ENCODE measurements around the gene AGPAT4.
"Not testable (repeated sequence)": the region's sequence is repeated elsewhere in the genome, so short reads cannot be mapped to it uniquely, and the experiment has no call there.

Gene AGPAT4, protein sequence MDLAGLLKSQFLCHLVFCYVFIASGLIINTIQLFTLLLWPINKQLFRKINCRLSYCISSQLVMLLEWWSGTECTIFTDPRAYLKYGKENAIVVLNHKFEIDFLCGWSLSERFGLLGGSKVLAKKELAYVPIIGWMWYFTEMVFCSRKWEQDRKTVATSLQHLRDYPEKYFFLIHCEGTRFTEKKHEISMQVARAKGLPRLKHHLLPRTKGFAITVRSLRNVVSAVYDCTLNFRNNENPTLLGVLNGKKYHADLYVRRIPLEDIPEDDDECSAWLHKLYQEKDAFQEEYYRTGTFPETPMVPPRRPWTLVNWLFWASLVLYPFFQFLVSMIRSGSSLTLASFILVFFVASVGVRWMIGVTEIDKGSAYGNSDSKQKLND

DNA sequence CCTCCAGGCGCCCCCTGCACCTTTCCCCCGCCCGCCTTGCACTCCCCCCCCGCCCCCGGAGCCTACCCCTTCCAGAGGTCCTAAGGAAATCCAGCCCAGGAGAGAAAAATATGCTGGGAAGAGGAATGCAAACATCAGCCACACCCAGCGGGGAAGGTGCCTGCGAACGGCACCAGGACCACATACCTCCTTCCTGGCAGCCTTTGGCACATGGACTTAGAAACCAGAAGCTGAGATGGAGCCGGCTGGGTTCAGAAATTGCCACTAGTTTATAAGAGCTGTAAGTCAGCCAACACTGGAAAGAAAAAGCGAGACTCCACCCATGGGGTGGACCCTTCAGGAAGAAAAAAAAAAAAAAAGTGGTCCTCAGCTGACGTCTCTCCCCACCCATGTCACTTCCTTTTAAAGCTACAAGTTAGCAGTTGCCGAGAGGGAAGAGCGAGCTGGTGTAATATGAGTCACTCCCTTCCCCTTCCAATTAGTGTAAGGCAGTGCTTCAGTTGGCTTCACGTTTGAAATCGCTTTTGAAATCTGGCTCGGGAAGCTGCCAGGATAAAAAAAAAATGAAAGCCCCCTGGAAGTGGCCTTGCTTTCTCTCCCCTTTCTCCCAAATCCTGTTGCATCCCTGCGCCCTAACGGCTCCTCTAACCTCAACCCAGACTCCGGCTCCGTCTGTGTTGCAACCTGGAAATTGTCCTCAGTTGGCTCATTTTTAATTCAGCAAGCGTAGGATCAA lies at the start of gene AGPAT4:
Gene AGPAT4, minus strand, starts transcription at position 310 of the 736 bp plus-strand sequence. CDS start 41,848 bp downstream, outside the sequence.
- DNase-seq: peak; percentile 93

DNA sequence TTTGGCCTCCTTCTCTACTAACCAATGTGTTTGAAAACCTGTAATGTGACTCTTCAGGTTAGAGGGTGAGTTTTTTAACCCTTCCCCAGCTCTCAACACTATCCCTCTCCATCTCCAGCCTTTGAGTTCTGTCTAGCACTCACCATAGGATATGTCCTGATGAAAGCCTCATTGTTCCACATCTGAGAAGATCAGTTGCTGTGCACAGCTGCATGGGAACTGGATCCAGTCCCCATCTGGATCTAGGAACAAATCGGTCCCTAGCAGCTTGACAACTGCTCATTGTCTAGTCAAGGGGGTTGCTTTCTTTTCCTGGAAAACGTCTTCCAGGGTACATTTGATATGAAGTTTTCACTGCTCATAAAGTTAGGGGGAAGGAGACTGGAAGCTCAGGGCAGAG lies 45.4 kb upstream of the AGPAT4 start:
- DNase-seq: peak; percentile 4

DNA sequence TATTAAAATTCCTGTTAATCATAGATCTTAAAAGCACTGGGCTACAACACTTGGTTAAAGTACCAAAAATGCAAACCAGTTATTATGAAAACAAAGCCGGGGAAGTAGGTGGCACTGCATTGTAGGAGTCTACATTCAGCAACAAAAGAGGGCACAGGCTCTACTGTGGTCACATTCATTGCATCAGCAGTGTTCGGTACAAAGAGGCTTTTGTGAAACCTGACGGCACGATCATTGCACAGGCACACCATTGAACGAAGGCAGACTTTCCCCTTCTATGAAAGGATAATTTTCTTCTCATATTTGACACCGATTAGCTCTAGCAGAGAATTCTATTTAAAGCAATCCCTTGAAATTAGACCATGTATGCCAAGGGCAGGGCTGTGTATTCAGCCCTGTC lies 44.6 kb upstream of the AGPAT4 start:
- peak; percentile 34 for DNase-seq

DNA sequence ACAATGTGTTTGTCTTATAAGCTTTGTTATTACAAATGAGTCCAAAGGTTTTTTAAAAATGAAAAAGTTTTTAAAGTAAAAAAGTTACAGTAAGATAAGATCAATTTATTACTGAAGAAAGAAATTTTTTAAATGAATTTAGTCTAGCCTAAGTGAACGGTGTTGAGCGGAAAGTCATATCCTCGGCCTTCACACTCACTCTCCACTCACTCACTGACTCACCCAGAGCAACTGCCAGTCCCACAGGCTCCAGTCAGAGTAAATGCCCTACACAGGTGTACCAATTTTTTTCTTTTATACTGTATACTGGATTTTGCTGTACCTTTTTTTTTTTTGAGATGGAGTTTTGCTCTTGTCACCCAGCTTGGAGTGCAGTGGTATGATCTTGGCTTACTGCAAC lies 42.7 kb upstream of the AGPAT4 start:
- DNase-seq: no peak

DNA sequence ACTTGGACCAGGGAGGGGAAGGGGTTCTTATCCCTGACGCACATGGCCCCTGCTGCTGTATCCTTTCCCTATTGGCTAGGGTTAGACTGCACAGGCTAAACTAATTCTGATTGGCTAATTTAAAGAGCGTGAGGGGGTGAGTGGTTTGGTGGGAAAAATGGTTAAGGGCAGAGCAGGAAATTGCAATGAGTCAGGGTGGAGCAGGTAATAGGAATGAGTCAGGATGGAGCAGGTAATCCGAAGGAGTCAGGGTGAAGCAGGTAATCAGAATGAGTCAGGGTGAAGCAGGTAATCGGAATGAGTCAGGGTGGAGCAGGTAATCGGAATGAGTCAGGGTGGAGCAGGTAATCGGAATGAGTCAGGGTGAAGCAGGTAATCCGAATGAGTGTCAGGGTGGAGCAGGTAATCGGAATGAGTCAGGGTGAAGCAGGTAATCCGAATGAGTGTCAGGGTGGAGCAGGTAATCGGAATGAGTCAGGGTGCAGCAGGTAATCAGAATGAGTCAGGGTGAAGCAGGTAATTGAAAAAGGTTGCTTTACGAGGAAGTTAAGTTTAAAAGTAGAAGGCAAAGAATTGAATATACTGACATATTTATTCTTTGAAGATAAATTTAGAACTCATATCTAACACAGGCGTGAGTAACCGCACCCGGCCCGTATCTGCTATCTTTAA lies 41.5 kb upstream of the AGPAT4 start:
- not testable (repeated sequence) for DNase-seq

DNA sequence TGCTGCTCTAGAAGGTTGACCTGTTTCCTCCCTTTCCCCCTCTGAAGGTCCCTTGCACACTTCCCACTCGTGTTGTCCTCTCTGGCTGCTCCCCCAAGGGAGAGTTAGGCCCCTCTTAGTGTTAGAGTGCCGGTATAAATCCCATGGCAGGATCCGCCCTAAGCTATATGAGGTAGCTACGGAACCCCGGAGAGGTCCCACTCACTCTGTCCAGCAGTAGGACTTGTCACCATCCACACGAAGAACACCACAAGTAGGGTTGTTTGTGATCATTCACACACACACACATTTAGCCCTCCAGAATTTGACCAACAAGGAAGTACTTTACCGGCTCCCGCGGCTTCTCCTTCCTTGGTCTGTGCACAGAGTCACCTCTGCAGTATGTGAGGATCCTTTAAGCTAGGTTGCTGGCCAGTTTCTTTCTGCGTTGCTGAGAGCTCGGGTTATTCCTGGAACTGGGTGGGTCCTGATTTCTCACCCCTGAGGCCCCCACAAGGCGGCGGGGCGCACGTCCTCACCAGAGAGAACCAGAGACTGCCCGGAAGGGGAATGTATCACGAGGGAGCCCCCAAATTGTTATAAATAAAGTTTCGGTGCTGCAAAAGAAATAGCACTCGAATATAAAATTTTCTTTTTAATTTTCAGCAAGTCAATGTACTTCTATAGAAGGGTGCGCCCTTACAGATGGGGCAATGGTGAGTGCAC lies 40.8 kb upstream of the AGPAT4 start:
- DNase-seq: not testable (repeated sequence)

DNA sequence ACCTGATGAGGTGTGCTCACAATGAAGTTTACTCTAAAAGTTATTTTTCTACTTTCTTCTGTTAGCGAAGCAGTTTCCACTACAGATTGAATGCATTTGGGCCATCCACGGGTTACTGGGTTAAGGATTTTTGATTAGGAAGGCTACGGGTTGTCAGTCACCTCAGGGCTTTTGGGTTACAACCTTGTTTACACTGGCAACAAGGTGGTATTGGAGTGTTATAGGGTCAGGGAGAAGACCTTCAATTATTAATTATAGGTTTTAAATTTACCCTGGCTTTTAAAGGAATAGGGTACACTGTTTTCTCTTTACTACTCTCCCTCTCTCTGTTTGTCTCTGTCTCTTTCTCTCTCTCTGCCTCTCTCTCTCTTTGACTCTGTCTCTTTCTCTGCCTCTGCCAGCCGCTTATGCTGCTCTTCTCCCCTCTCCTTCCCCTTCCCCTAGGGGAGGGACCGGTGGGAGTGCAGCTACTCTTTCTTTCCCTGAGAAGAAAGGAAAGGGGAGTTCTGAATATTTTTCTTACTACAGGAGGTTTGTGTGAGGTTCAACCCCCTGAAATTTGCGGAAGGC lies 40.2 kb upstream of the AGPAT4 start:
- DNase-seq: no peak

DNA sequence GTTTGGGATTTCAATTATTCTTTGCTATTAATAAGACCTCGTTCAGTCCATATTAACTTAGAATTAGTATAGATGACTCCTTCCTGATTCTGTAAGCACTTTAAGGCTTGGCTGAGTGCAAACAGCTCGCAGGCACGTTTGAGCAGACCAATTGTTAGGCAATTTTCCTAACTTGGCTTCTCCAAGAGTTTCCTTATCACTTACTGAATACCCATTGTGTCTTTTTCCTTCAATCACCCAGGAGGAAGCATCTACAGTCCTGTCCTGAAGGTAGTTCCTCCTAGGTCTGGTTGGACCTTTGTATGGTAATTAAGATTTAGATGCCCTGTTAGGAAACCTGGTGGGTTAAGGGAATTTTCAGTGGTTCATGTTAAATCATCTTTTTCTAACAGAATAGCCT lies 39.6 kb upstream of the AGPAT4 start:
- DNase-seq: not testable (repeated sequence)

DNA sequence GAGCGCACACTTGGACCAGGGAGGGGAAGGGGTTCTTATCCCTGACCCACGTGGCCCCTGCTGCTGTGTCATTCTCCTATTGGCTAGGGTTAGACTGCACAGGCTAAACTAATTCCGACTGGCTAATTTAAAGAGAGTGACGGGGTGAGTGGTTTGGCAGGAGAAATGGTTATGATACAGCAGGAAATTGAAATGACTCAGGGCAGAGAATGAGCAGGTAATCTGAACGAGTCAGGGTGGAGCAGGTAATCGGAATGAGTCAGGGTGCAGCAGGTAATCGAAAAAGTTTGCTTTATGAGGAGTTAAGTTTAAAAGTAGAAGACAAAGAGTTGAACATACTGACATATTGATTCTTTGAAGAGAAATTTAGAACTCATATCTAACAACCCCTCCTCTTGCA lies 35.9 kb upstream of the AGPAT4 start:
- not testable (repeated sequence) for DNase-seq

DNA sequence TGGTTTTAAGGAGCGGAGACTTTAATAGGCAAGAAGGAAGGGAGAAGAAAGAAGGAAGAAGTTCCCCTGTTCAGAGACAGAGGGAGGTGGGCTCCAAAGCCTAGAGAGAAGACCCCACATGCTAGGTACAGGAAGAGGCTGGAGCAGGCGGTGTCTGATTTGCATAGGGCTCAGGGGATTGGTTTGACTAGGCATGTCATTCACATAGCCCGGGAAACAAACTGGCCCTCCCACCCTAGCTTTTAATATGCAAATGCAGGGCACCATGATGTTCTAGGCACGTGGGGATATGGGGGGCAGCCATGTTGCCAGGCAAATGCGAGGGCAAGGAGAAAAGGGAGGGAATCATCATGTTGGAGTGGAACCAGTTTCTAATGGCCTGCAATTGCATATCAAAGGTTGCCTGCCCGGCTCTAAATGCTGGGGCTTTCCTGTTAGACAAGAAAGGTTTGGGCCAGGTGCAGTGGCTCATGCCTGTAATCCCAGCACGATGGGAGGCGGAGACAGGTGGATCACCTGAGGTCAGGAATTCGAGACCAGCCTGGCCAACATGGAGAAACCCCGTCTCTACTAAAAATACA lies 34.3 kb upstream of the AGPAT4 start:
- DNase-seq: no peak

DNA sequence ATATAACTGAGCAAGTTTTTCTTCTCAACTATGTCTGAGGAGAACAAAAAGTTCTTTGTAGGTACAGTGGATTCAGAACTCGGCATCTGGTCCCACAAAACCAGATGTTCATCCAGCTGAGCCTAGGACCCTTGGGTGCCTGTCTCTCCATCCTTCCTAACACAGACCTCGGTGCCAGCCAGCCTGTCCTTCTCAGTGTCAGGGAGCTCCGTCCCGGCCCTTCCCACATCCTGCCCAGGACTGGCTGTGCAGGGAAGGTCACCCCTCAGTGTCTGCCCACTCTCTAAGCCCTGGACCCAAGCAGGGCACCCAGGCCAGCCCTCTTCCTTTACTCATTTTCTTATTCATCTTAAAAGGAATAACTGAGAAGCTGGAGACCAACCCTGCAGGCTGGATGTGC lies 32.0 kb upstream of the AGPAT4 start:
- no peak for DNase-seq

DNA sequence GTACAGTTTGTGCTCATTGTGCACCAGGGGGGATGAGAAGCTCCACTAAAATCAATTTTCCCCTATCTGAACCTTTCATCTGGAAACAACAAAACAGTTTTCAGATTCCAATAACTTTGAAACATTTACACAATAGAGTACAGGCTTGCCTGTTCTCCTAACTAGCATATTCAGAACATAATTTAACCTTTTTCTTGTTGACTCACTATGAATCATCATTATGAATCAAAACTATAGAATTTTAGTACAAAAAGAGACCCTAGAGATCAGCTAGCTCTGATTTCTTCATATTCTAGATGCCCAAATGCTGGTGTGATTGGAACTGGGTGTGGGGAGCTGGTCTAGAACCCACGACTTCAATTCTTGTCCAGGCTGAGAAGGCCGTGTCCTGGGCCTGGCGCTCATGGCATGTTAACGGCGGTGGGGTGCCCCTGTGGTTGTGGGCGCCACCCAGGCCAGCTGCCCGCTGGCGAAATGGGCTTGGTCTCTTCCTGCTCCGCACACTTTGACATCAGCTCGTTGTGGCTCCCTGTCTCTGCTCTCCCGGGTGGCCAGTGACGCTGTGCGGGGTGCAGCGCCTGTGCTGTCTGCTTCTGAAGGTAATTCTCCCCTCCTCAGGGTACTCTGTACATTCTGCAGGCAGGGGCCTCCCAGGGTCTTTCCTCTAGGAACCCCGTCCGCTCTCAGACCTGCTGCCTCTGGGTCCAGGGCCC lies 29.9 kb upstream of the AGPAT4 start:
- no peak for DNase-seq

DNA sequence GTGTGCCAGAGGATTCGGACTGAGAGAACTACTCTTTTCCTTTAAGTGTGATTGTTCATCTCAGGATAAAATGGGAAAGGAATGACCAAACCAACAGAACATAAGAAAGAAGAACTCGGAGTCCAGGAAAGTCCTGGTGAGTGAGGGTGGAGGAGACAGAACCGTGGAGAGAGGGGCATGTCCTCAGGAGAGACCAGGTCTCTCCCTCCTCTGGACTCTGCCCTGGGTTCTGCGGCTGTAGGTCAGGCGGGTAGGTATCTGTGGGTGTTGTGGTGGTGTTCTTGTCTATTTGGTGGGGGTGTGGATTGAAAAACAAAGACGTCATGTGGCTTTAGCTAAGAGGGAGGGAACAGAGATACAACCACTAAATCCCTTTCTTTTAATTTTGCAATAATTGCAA lies 29.1 kb upstream of the AGPAT4 start:
- DNase-seq: no peak

DNA sequence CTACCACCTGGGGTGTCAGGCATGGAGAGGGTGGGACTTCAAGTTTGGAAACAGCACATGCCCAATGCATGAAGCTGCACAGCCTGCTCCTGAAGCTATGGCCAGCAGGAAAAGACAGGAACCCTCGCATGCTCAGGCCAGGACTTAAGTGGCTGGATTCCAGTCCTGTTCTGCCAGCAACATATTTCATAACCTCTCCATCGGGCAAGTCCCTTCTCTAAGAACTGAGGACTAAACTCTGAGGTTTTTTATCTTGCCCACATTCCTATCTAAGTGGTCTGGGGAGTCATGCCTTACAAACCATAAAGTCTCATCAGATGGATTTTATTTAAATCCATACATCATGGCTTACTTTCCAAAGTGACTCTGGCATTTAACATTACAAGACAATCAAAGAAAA lies 27.5 kb upstream of the AGPAT4 start:
- no peak for DNase-seq

DNA sequence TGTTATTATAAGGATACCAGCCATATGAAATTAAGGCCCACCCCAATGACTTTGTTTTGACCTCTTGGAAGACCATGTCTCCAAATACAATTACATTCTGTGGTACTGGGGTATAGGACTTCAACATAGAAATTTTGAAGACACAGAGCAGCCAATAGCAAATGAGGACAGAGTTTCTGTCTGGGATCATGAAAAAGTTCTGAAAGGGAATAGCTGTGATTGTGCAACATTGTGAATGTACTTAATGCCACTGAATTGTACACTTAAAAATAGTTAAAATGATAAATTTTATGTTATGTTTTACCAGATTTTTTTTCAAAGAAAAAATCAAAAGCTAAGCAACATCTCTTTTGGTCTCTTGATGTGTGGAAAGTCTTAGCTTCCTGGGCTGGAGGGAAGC lies 27.0 kb upstream of the AGPAT4 start:
- DNase-seq: no peak

DNA sequence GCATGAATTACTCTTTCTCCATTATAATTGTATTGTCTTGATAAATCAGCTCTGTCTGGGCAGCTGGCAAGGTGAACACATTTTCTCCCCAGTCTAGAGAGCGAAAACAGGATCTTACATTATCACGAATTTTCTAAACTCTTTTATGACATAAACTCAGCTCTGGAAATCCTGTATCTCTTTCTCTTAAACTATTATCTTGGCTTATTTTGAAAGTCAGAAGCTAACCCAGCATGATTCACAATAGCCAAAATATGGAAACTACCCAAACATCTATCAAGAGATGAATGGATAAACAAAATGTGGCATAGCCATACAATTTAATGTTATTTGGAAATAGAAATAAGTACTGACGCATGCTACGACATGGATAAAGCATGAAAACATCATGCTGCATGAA lies 25.9 kb upstream of the AGPAT4 start:
- no peak for DNase-seq

DNA sequence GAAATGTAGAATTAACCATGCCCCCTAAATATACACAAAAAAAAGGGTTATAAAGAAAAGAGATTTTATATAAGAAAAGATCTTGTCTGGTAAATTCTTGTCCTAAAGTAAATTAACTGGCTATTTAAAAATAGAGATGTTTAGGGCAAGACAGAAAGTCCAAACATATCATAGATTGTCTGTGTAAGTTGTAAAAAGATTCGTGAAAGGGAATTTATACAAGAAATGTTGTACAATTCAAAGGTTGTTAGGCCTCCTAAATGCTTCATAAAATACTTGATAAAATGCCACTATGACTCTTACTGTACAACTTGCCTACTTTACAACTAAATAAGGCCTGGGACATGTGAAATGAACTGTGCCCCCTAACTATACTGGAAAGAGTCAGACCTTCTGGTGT lies 21.9 kb upstream of the AGPAT4 start:
- DNase-seq: no peak

DNA sequence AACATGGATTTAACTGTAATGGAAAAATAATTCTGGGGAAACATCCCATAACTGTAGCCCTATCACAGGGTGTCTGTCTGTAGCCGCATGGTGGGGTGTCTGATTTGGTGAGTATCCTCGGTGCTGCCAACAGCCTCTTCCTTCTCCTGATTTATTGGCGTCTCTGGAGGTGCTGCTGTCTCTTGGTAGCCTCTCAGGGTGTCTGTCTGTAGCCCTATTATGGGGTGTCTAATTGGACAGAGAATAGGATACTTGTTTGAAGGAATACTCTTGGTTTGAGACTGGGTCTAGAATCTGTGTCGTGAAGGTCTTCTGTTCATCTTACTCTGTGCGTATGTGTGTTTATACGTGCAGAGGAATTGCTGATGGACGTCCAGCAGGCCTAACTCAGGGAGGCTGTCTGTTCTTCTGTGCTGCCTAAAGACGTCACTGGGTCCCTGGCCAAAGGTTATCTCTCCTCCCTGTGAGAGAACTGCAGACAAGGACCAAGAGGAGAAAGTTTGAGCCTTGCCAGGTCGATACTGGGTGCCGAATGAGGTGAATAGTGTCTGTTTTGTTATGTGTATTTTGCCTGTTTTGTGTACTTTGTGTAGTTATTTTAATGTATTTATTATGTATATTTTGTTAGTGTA lies 18.9 kb upstream of the AGPAT4 start:
- no peak for DNase-seq

DNA sequence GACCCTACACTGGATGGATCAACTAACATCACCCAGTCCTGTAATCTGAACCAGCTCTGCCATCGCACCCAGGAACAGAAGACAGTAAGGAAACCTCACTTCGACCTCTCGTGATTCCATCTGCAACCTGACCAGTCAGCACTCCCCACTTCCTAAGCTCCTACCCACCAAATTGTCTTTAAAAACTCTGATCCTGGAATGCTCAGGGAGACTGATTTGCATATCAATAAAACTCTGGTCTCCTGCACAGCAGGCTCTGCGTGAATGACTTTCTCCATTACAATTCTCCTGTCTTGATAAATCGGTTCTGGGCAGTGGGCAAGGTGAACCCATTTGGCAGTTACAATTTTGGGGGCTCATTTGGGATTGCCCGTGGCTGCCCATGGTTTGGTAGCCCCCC lies 18.3 kb upstream of the AGPAT4 start:
- no peak for DNase-seq

DNA sequence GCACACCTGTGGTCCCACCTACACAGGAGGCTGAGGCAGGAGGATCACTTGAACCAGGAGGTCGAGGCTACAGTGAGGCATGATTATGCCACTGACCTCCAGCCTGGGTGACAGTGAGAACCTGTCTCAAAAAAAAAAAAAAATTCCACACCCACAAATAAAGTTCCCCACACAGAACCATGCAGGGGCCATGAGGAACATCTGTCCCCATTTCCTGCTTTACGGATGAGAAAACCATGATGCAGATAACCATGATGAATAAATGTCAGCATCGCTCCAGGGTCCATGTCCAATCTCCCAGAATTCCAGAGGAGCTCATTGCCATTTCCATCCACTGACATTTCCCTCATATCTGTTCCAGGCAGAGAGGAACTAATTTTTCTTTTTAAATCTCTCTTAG lies 16.9 kb upstream of the AGPAT4 start:
- no peak for DNase-seq

DNA sequence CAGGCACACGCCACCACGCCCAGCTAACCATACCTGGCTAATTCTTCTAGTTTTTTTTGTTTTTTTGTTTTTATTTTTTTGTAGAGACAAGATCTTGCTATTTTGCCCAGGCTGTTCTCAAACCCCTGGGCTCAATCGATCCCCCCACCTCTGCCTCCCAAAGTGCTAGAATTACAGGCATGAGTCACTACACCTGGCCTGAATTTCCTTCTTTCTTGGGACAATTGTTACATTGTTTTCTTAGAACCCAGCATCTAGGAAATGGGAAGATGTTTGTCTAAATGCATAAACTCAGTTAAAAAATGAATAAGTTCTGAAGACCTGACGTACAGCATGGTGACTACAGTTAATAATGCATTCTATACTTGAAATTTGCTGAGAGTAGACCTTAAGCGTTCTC lies 10.8 kb upstream of the AGPAT4 start:
- no peak for DNase-seq
